Fibroblast of lung (primary cell): ENCODE results near the gene C9. TPM values are rescaled to one million over a fixed set of nuclear protein-coding genes. Genes with fewer than 3 reads are reported as not detected.

ENCODE experiments used
- DNase-seq, 2 donors: peaks; one replicate each; pipeline versions ENCODE4 v3.0.0 to v3.0.0-alpha.2; 2010; ENCODE audit warnings: low read depth in 2 of 2
- H2AFZ ChIP-seq: 2 replicates; pipeline ENCODE4 v1.5.1; 2012; ENCODE audit warnings: low read length, control low read depth, inconsistent platforms
- H3K27ac ChIP-seq: 2 replicates; pipeline ENCODE4 v1.5.1; 2011; ENCODE audit warnings: low read length, control low read depth; ENCODE audit not compliant: insufficient read depth
- H3K27me3 ChIP-seq: 2 replicates; pipeline ENCODE4 v1.5.1; 2011; ENCODE audit warnings: mild to moderate bottlenecking, low read length; ENCODE audit not compliant: control insufficient read depth, insufficient read depth
- H3K36me3 ChIP-seq: 2 replicates; pipeline ENCODE4 v1.5.1; 2011; ENCODE audit warnings: low read length; ENCODE audit not compliant: control insufficient read depth, insufficient read depth
- H3K4me1 ChIP-seq: 2 replicates; pipeline ENCODE4 v1.5.1; 2011; ENCODE audit warnings: low read length; ENCODE audit not compliant: control insufficient read depth, insufficient read depth; ENCODE audit errors: extremely low read depth
- H3K4me2 ChIP-seq: 2 replicates; pipeline ENCODE4 v1.5.1; 2011; ENCODE audit warnings: low read length, control low read depth; ENCODE audit not compliant: insufficient read depth; ENCODE audit errors: extremely low read depth
- H3K4me3 ChIP-seq, 4 experiments: fragments of 200-600 bp in 1 of 4; sonication (generic) in 1 of 4; replicated peaks in 1 of 4; 2 replicates each; pipeline ENCODE4 v1.5.1; 2011 to 2016; ENCODE audit warnings: low read length in 4 of 4, low read depth in 3 of 4, mild to moderate bottlenecking in 3 of 4, control low read depth in 2 of 4, inconsistent platforms in 1 of 4, mixed read lengths in 1 of 4; ENCODE audit not compliant: insufficient read depth in 1 of 4; ENCODE audit errors: control extremely low read depth in 1 of 4
- H3K79me2 ChIP-seq: 2 replicates; pipeline ENCODE4 v1.5.1; 2012; ENCODE audit warnings: mild to moderate bottlenecking, low read length, inconsistent platforms; ENCODE audit not compliant: control insufficient read depth, insufficient read depth
- H3K9ac ChIP-seq: 2 replicates; pipeline ENCODE4 v1.5.1; 2011; ENCODE audit warnings: mild to moderate bottlenecking, low read length, control low read depth; ENCODE audit not compliant: insufficient read depth
- H3K9me3 ChIP-seq: 2 replicates; pipeline ENCODE4 v1.5.1; 2012; ENCODE audit warnings: low read depth, low read length; ENCODE audit not compliant: control insufficient read depth, insufficient read depth
- H4K20me1 ChIP-seq: 2 replicates; pipeline ENCODE4 v1.5.1; 2011; ENCODE audit warnings: low read length; ENCODE audit not compliant: control insufficient read depth, insufficient read depth; ENCODE audit errors: extremely low read depth
- CTCF ChIP-seq, 2 donors: IDR thresholded peaks in 1 of 2; conservative IDR thresholded peaks in 1 of 2; 1 replicate in 1 of 2; 2 replicates in 1 of 2; pipeline ENCODE4 v1.5.1; 2011 to 2012; ENCODE audit warnings: low read length in 2 of 2, control low read depth in 1 of 2, inconsistent platforms in 1 of 2, low read depth in 1 of 2, mild to moderate bottlenecking in 1 of 2
- EZH2 ChIP-seq: IDR thresholded peaks from 2 replicates; pipeline ENCODE4 v1.5.1; 2012; ENCODE audit warnings: low read length, control low read depth, mild to moderate bottlenecking; ENCODE audit errors: missing control alignments
- polyA plus RNA-seq, 2 donors: library from polyadenylated mRNA; depleted of rRNA in 1 of 2; stranded (reverse) in 1 of 2; unstranded in 1 of 2; fragments of >200 nt; gene quantifications; 2 replicates each; pipeline ENCODE4 v1.2.1, GENCODE V29; 2011 to 2012; ENCODE audit warnings: missing spikeins in 1 of 2
- total RNA-seq: library from RNA; depleted of rRNA; stranded (reverse); fragments of >200 nt; gene quantifications from 2 replicates; pipeline ENCODE4 v1.2.1, GENCODE V29; 2014

Gene C9
- total and polyA plus RNA-seq, 2 donors (not counting 1 experiment from before 2014, with no cell fraction given): 0.06 to 0.33 TPM

- no peaks in the 10 kb centered on the region for H3K4me1 ChIP-seq
- TF ChIP-seq CTCF (conservative IDR thresholded peaks at IDR 0.05 in 1 of 2, IDR thresholded peaks at IDR 0.05 in 1 of 2; ENCODE audit: low read depth in 1 of 2, low read length in 2 of 2): no peak
- TF ChIP-seq EZH2: no peak
- no peaks in the 10 kb centered on the region for H3K27me3 ChIP-seq
- DNase-seq: no peak
- H4K20me1 ChIP-seq: no peaks in the 10 kb centered on the region
- no peak overlapping the region for H2AFZ ChIP-seq
- no peak overlapping the region for H3K4me2 ChIP-seq
- no peak overlapping the region for H3K27ac ChIP-seq
- H3K9ac ChIP-seq: no peak overlapping the region
- H3K9me3 ChIP-seq: no peaks in the 10 kb centered on the region
- peaks cover 30% of the 10 kb centered on the region for H3K36me3 ChIP-seq
- peaks cover 4% of the 10 kb centered on the region for H3K79me2 ChIP-seq
- H3K4me3 ChIP-seq: no peak overlapping the region
These were observed 23.0 kb upstream of the C9 start for GRCh38 chr5:39387293-39387692.

- Histone ChIP-seq H3K36me3 (peaks cover 36% of the 10 kb centered on the region), H3K79me2 (no peaks in the 10 kb centered on the region), H3K9ac (no peak overlapping the region), H2AFZ (no peak overlapping the region), H3K27me3 (no peaks in the 10 kb centered on the region), H3K4me1 (no peaks in the 10 kb centered on the region), H3K4me3 (no peak overlapping the region), H3K9me3 (no peaks in the 10 kb centered on the region), H4K20me1 (no peaks in the 10 kb centered on the region), H3K27ac (no peak overlapping the region), H3K4me2 (no peak overlapping the region)
- DNase-seq: no peak
- TF ChIP-seq CTCF (conservative IDR thresholded peaks at IDR 0.05 in 1 of 2, IDR thresholded peaks at IDR 0.05 in 1 of 2; ENCODE audit: low read depth in 1 of 2, low read length in 2 of 2) (no peak), EZH2 (no peak)
These were observed 20.0 kb upstream of the C9 start for GRCh38 chr5:39384271-39384670.

GRCh38 chr5:39381376-39381775 lies 17.1 kb upstream of the C9 start:
- Histone ChIP-seq H3K79me2 (no peaks in the 10 kb centered on the region), H3K9me3 (no peaks in the 10 kb centered on the region), H4K20me1 (no peaks in the 10 kb centered on the region), H2AFZ (no peak overlapping the region), H3K4me3 (no peak overlapping the region), H3K4me1 (no peaks in the 10 kb centered on the region), H3K9ac (no peak overlapping the region), H3K27ac (no peak overlapping the region), H3K4me2 (no peak overlapping the region), H3K36me3 (peaks cover 38% of the 10 kb centered on the region), H3K27me3 (no peaks in the 10 kb centered on the region)
- no peak for DNase-seq
- no peak for TF ChIP-seq CTCF (conservative IDR thresholded peaks at IDR 0.05 in 1 of 2, IDR thresholded peaks at IDR 0.05 in 1 of 2; ENCODE audit: low read depth in 1 of 2, low read length in 2 of 2)
- TF ChIP-seq EZH2: no peak
